Activated T-cell treated with anti-CD3 and anti-CD28 coated beads for 4 hours (primary cell): ENCODE results near the gene MLXIP.
"Not testable (repeated sequence)": the region's sequence is repeated elsewhere in the genome, so short reads cannot be mapped to it uniquely, and the experiment has no call there.

Experiments
- DNase-seq: peaks from one replicate; pipeline ENCODE4 v3.0.0-alpha.2; 2020

MLXIP gene

DNA sequence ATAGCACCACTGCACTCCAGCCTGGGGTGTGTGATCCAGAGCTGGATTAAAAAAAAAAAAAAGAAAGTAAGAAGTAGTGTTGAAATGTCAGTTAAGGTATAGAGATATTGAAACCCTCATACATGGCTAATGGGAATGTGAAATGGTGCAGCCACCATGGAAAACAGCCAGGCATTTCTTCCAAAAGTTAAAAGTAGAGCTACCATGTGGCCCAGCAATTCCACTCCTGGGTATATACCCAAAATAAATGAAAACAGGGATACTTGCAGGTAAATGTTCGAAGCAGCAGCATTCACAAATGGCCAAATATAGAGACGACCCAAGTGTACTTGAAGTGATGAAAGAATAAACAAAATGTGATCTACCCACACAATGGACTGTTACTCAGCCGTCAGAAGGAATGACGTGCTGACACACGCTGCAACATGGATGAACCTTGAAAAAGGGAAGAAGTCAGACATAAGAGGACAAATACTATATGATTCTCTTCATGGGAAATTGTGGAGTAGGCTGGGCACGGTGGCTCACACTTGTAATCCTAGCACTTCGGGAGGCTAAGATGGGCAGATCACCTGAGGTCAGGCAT, 80.2 kb downstream of the MLXIP start:
- DNase-seq: no peak

DNA sequence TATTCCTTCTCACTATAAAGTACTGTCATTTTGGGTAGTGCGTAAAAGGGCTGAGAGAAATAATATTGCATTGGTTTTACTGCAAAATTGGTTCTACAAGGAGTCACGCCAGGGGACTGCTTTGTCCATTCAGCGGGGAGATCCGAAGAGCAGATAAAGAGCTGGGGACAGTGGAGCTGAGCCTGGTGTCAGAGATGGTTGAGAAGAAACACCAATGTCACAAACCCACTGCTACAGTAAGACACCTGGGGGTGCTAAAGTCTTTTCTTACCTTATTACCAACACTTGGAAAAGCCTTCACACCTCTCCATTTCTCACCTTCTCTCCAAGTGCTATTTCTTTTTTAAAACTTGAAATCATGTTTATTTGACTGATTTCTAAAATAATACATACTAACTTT, 81.3 kb downstream of the MLXIP start:
- no peak for DNase-seq

DNA sequence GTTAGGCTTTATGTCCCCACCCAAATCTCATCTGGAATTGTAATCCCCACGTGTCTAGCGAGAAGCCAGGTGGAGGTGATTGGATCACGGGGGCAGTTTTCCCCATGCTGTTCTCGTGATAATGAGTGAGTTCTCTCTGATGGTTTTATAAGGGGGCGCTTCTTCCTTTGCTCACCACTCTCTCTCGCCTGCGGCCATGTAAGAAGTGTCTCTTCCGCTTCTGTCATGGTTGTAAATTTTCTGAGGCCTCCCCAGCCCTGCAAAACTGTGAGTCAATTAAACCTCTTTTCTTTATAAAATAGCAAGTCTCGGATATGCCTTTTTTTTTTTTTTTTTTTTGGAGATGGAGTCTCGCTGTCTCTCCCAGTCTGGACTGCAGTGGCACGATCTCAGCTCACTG, 82.2 kb downstream of the MLXIP start:
- no peak for DNase-seq

DNA sequence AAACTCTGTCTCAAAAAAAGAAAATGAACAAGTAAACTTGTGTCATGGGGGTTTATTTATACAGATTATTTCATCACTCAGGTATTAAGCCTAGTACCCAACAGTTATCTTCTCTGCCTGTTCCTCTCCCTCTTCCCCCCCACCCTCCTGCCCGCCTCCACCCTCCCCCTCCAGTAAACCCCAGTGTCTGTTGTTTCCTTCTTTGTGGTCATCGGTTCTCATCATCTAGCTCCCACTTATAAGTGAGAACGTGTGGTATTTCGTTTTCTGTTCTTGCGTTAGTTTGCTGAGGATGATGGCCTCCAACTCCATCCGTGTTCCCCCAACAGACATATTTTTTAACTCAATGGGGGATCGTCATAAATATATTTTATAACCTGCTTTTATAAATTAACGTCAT, 83.1 kb downstream of the MLXIP start:
- no peak for DNase-seq

DNA sequence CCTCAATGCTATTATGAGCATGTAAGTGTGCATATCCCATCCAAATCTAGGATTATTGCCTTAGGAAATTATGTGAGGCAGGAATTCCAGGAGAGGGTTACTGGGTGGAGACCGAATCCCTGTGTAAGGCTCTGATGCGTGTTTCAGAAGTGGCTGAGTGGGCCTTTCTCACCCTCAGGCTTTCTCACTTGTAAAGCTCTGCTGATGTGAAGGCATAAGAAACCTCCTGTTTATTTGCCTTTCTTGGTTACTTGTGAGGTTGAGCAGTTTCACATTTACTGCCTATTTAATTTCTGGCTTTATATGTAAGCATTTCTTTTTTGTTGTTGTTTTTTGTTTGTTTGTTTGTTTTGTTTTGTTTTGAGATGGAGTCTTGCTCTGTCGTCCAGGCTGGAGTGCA, 84.4 kb downstream of the MLXIP start:
- DNase-seq: no peak

DNA sequence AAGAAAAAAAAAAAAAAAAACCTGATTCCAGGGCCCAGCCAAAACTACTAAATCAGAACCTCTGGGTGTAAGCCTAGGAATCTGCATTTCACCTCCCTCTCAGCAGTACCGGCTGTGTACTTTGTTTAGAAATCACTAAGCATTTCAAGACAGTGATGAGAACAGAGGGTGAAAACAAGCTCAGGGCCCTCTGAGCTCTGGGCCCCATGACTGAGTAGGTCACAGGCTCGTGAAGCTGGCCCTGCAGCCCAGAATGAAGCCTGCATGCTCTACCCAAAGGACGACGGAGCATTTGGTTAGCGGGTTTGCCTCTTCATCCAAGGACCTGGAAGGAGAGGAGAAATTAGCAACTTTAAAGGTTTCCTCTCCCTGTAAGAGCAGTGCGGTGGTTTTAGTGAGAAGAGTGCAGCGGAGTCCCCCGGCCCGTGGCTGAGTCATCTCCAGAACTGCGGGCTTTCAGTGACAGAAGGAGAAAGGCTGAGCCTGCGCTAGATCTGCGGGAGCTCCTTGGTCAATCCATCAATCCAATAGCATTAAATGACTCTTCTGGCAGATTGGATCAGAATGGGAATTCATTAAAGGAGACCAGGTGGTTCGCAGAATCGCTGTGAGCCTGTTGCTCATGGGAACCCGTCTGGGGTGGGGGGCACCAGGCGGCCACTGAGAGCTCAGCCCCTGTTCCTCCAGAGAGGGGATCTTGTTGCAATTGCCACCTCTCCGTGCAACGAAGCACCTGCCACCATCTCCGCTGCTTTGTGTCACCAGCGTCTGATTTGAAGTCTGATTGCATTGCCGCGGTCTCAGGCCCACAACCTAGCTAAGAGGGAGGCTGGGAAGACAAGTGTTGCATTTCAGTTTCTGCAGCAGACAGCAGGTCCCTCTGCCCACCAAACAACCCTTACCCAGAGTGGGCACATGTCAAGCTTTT, 88.1 kb downstream of the MLXIP start:
- no peak for DNase-seq

DNA sequence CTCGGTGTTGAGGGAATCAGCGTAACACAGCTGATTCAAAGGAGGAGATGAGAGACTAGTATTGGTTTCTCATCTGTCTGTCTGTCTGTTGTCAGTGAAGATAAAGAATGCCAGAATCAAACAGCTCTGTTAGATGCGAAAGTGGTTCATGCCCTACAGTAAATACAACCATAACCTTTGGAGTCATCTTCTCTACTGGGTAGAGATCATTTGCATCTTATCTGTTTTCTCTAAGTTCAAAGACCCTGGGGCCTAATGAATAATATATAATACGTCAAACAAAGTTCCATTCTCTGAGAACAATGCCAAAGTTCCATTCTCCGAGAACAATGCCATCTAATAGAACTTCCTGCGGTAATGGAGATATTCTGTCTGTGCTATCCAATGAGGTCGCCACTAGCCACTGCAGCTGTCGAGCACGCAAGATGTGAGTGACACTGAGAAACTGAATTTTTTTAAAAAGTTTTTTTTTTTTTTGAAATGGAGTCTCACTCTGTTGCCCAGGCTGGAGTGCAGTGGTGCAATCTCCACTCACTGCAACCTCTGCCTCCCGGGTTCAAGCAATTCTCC, 88.9 kb downstream of the MLXIP start:
- no peak for DNase-seq

DNA sequence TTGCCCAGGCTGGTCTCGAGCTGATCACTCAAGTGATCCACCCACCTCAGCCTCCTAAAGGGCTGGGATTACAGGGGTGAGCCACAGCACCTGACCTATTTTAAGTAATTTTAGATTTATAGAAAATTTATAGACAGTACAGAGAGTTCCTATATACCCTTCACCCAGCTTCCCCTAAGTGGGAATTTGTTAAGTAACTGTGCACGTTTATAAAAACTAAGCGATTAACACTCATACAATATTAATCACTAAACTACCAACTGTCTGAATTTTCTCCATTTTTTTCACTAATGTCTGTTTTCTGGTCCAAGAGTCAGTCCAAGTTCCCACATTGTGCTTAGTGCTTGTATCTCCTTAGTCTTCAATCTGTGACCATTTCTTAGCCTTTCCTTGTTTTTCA, 89.9 kb downstream of the MLXIP start:
- no peak for DNase-seq

DNA sequence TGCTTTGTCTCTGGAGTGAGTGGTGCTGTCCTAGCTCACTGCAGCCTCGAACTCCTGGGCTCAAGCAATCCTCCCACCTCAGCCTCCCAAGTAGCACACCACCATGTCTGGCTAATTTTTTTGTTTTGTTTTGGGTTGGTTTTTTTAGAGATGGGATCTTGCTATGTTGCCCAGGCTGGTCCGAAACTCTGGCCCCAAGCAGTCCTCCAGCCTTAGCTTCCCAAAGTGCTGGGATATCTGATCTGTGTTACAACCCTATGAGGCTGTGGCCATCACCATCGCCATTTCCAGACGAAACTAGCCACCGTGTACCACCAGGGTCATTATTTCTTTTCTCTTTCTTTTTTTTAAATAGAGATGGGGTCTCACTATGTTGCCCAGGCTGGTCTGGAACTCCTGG, 92.8 kb downstream of the MLXIP start:
- DNase-seq: no peak

DNA sequence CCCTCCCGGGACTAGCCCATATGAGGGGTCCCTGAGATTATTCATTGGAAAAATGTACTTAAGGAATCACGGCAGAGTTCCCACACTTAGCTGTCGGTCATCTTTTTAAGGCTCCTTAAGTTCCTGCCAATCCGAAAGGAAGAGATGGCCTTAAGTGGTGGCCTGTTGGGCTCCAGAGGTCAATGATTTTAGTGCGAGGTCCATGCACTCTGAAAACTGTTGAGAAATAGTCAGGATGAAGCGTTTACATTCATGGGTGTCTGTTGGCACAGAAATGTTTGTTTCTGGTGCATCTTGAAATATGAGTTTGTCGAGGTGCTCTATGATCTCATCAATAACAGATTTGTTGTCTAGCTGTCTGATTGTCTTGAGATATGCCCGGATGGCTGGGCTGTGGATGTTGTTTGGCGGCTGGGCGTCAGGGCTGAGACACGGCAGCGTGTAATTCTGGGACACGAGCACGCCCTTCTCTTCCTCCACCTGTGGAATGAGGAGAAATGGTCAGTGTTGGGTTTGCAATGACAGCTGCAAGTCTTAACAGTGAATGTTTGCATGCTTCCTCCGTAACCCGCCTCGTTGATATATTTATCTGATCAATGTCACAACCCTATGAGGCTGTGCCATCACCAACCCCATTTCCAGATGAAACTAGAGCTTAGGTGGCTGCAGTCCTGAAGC, 93.8 kb downstream of the MLXIP start:
- no peak for DNase-seq

DNA sequence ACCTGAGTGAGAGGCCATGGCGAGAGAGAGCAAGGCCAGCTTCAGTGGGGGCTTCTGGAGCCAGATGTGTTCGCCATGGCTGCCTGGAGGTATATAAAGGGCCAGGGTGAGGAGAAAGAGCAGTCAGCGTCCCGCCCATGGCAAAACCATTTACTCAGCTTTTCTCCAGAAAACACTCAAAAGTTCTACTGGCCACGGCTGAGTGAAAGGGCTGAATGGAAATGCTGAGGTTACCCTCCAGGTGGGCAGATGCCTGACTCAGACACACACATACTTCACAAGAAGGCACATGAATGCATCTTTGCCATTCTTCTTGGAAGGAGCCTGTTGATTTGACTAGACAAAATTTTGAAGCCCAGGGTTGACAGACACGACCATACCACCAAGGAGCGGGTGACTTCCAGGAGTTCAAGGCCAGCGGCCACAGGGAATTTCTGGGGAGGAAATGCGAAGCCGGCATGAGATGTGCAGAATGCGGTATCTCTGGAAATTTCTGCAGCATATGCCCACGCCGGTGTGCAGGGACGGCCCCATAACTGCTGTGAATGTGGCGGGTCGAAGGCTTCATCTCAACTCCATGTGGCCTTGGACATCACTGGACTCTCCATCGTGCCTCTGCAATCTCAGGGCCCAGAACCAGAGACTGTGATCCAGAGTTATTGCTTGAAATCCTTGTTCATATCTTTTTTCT, 95.7 kb downstream of the MLXIP start, which contains the start of gene IL31:
IL31 (minus strand) TSS at position 67 of the 691 bp plus-strand sequence; CDS start at position 18, 49 bp downstream.
- DNase-seq: no peak

DNA sequence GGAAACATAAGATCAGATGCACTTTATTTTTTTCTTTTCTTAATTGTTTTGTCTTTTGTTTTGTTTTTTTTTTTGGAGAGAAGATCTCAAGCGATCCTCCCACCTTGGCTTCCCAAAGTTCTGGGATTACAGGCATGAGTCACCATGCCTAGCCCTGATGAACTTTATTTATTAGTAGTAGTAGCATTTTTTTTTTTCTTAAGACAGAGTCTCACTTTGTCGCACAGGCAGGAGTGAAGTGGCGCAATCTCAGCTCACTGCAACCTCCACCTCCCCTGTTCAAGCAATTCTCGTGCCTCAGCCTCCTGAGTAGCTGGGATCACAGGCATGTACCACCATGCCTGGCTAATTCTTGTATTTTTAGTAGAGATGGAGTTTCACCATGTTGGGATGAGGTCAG, 97.9 kb downstream of the MLXIP start:
- DNase-seq: not testable (repeated sequence)

DNA sequence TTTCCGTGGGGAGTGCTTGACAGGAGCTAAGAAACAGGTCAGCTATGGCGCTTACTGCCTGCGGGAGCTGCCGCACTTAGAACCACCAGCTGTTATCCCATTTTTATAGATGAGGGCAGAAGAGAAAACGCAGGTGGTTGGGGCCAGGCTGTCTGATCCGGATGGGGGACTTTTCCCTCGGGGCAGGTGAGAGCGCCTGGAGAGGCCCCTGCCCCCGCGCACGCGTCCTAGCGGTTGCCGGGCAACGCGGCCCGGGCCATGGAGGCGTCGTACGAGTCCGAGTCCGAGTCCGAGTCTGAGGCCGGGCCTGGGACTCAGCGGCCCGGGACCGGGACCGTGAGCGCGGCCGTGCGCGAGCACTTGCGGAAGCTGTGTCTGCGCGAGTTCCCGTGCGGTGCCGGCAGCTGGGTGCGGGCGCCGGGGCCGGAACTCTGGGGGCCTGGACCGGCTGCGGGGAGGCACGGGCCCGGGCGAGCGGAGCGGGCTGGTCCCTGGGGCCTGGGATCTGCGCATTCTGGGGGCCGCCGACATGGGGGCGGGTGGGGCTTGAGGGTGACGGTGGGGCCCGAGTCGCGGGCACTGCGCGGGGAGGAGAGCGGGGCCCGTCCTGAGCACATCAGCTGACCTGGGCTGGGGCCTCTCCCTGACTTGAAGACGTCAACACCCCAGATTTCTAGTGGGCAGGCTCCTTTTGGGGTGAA, 104.5 kb downstream of the MLXIP start, which contains the start of gene LRRC43:
LRRC43 (plus strand) TSS at position 237 of the 701 bp plus-strand sequence; CDS start at position 259, 22 bp downstream.
- DNase-seq: no peak

DNA sequence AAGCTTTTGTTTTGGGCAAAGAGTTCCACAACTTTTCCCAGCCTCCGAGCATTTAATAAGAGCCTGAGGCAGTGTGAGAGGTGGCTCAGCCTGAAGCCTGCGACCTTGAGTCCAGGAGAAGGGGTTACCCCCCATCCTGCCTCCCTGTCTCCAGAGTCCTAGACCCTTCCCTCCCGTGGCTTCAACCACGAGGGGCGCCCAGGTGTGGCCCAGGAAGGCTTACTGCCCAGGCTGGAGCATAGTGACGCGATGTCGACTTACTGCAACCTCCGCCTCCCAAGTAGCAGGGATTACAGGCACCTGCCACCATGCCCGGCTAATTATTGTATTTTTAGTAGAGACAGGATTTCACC, 105.0 kb downstream of the MLXIP start:
- DNase-seq: no peak

DNA sequence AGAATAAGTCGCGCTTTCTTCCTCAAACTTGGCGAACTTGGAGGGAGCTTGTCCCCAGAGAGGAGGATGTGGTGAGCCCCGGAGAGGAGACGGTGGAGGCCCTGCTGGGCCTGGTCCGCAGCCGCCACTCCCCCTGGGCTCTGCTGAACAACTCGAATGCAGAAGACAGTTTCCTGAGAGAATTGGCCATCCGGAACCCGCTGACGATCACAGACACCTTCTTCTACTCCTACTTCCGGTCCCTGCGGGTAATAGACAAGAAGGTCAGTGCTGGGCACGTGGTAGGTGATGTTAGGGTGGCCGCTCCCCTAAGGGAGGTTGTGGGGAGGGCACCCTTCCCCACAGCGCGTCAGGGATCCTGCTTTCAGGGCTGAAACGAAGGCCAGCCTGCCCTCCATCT, 106.0 kb downstream of the MLXIP start:
- DNase-seq: no peak

DNA sequence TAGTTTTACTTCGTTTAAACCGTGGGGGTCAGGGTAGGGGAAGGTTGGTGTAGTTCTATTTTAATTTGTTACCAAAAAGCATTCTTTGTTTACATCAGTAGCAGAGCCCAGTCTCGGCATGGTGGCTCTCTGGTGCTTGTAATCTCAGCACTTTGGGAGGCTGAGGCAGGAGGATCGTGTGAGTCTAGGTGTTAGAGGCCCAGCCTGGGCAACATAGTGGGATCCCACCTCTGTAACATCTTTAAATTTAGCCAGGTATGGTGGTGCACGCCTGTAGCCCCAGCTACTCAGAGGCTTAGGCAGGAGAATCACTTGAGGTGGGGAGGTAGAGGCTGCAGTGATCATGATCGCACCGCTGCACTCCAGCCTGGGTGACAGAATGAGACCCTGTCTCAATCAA, 106.5 kb downstream of the MLXIP start:
- DNase-seq: no peak

DNA sequence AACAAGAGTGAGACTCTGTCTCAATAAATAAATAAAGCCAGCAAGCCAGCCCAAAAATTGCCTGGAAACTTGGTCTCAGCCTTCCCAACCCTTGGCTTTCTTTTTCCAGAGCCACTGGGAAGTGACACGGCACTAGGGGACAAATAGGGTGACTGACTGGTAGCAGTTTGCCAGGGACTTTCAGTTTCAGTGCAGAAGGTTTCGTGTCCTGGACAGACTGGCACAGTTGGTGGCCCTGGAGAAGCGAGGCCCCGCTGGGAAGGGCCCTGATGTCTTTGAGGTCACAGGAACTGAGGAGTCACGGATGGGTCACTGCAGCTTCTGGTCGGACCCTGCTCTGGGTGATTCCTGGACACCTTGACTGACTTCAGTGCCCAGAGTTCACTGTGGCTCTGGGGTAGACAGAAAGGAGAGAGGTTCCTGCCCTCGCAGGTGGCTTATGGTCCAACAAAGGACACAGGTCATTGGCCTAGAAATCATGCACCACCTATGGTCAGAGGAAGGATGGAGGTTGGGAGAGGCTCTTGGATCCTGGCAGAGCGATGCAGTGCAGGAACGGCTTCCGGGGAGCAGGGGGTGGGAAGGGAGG, 107.0 kb downstream of the MLXIP start:
- DNase-seq: no peak

DNA sequence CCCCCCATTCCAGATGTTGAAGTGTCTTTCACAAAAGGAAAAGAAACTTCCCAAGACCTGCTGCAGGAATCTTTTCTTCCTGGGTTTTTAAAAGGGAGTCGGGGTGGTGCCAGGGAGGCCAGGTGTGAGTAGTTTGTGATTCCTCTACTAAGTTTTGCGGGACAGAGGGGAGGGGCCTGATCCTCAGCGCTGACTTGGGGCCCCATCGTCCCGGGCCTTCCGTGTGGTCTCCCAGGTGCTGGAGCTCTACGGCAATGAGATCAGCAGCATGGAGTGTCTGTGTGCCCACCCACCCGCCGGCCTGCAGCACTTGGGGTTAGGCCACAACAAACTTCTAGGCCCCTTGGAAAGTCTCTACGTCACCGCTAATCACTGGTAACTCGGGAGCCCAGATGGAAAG, 108.9 kb downstream of the MLXIP start:
- no peak for DNase-seq

DNA sequence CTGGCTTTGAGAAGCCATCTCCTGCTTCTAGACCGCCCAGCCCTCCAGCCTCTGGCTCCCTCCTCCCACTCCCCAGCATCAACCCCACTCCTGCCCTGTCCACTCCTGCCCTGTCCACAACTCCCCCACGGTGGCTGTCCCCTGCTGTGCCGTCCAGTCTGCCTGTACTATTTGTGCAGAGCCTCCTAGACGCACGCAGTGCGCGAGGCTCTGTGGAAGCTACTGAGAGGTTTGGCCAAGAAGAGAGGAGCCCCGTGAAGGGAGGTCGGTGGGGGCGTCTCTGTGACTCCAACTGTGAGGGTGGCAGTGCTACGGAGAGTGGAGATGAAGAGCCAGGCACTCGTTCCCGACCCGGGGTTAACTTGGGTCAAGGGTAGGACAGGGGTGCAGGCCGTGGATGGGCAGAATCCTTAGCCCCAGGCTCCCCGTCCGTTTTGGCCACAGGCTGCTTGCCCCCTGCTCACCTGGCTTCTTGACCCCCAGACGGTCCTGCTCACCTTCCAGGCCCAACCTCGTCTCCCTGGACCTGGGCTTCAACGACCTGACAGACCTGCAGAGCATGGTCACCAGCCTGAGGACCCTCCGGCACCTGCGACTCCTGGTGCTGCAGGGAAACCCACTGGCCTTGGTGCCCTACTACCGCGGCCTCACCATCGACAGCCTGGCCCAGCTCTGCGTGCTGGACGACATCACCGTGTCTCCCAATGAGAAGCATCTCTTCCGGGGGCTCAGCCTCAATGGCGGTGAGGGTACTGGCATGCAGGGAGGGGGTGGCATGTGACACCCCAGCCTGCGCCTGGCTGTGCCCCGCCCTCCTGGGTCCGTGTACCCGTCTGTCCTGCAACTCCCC, 111.3 kb downstream of the MLXIP start:
- no peak for DNase-seq

DNA sequence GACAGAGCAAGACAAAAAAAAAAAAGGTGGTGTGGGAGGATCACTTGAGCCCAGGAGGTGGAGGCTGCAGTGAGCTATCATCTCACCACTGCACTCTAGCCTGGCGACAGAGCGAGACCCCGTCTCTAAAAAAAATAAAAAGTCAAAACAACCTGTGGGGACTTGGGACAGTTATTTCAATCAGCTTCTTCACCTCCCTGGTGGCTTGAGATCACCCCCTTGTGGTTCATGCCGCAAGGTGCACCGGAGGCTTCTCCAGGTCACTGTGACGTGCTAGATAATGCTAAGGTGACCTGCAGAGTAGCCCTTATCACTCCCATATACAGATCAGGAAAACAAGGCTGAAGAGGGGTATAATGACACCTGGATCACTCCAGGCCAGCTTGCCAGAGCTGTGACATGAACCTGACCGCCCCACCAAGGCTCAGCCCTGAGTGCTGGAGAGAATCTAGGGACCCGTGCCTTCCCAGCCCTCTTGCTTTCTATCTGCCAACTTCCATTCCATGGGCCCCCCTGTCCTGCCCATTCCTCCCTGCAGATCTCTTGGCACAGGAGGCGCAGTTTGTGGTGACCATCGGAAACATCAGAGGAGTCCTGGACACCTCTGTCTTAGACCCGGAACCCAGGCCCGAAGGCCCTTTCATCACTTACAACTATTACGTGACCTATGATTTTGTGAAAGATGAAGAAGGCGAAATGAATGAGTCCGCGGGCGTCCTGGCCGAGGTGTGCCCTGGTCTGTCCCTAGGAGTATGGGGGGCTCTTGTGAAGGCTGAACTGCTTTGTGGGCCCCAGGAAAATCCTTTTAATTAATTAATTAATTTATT, 112.5 kb downstream of the MLXIP start:
- peak; percentile 61 for DNase-seq
